NCI-H526 (cell line): Measurements from ENCODE around the gene GH1.
"Not testable (repeated sequence)": the region's sequence is repeated elsewhere in the genome, so short reads cannot be mapped to it uniquely, and the experiment has no call there.

Experiments
- DNase-seq, 2 experiments: peaks; one replicate each; lab custom pipeline; 2025; lab: John Stamatoyannopoulos, UW

The GH1 gene

GRCh38 chr17:63896524-63897354 lies 21.9 kb downstream of the GH1 start, which contains the start of gene CSH1:
Gene CSH1, minus strand, starts transcription at chr17:63896574. Its CDS starts 63 bp downstream, at chr17:63896511.
- not testable (repeated sequence) for DNase-seq

- not testable (repeated sequence) for DNase-seq
Observed at GRCh38 chr17:63894821-63895220, 23.8 kb downstream of the GH1 start.

GRCh38 chr17:63894021-63894420 lies 24.6 kb downstream of the GH1 start:
- DNase-seq, result not testable (repeated sequence)

GRCh38 chr17:63892316-63893037 lies 26.2 kb downstream of the GH1 start:
- peak in 1 of 2 experiments; percentile 30 for DNase-seq

- peak; percentile 11 to 52 for DNase-seq
Observed at GRCh38 chr17:63889026-63889848, 29.4 kb downstream of the GH1 start.

- not testable (repeated sequence) for DNase-seq
Observed at GRCh38 chr17:63885119-63885518, 33.5 kb downstream of the GH1 start.

- not testable (repeated sequence) for DNase-seq
Observed at GRCh38 chr17:63882626-63883126, 36.0 kb downstream of the GH1 start.

- DNase-seq, result peak in 1 of 2 experiments; percentile 57
Observed at GRCh38 chr17:63881935-63882601, 36.6 kb downstream of the GH1 start, which contains the start of gene GH2. Gene GH2, minus strand, starts transcription at chr17:63881944. Its CDS starts 143 bp downstream, at chr17:63881801.

GRCh38 chr17:63881337-63881736 lies 37.3 kb downstream of the GH1 start:
- DNase-seq, result not testable (repeated sequence)

GRCh38 chr17:63880706-63881105 lies 37.9 kb downstream of the GH1 start:
- DNase-seq, result no peak

GRCh38 chr17:63878413-63878812 lies 40.2 kb downstream of the GH1 start:
- not testable (repeated sequence) for DNase-seq

GRCh38 chr17:63874693-63875092 lies 43.9 kb downstream of the GH1 start:
- not testable (repeated sequence) for DNase-seq

GRCh38 chr17:63874061-63874626 lies 44.5 kb downstream of the GH1 start:
- not testable (repeated sequence) for DNase-seq

- not testable (repeated sequence) for DNase-seq
Observed at GRCh38 chr17:63873577-63873976, 45.1 kb downstream of the GH1 start, which contains the start of gene CSH2. Gene CSH2, minus strand, starts transcription at chr17:63873677. Its CDS starts 63 bp downstream, at chr17:63873614.

- not testable (repeated sequence) for DNase-seq
Observed at GRCh38 chr17:63871646-63872365, 46.8 kb downstream of the GH1 start.

- not testable (repeated sequence) for DNase-seq
Observed at GRCh38 chr17:63870292-63870665, 48.4 kb downstream of the GH1 start.

- not testable (repeated sequence) for DNase-seq
Observed at GRCh38 chr17:63869491-63870291, 48.9 kb downstream of the GH1 start.
